ENCODE measurements around the gene CRIP1. TPM values are rescaled to one million over a fixed set of nuclear protein-coding genes. Genes with fewer than 3 reads are reported as not detected.

Gene CRIP1
- polyA plus RNA-seq, 3 donors: 688 to 2,084 (median 1,032) TPM

DNA sequence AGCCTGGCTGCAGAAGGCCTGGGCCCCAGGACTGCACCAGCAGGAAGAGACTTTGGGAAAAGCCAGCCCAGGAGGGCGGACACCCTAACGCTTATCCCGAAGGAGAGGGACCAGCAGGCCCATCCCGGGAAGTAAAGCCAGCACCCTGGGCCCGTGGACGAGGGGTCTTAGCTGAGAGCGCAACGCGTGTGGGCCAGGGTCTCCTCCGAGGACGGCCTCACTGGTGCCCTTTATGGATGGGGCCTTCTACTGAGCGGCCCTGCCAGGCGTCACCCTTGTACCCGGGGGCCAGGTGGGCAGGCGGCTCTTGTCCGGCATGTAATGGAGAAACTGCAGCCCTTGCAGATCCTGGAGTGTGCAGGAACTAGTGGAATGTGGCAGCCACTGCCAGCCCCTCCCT lies 18.4 kb downstream of the CRIP1 start:
- Histone ChIP-seq H3K27ac (ENCODE audit: low read depth in 1 of 2, low read length in 2 of 2) (no peak overlapping the region), H3K9me3 (replicated peaks in 1 of 2; ENCODE audit: control insufficient read depth in 1 of 2, insufficient read depth in 1 of 2, low read length in 2 of 2) (no peaks in the 10 kb centered on the region), H3K4me1 (ENCODE audit: control insufficient read depth in 1 of 2, insufficient read depth in 2 of 2, low read length in 2 of 2) (no peaks in the 10 kb centered on the region), H3K9ac (ENCODE audit: insufficient read depth, low read length, poor library complexity, severe bottlenecking) (no peak overlapping the region), H3K4me3 (replicated peaks in 1 of 3; ENCODE audit: low read depth in 2 of 3, low read length in 3 of 3) (no peak overlapping the region), H4K20me1 (ENCODE audit: insufficient read depth, low read length) (no peaks in the 10 kb centered on the region), H3K79me2 (ENCODE audit: insufficient read depth, low read length) (no peaks in the 10 kb centered on the region), H3K4me2 (replicated peaks; ENCODE audit: extremely low read depth, low read length, poor library complexity, severe bottlenecking) (no peak overlapping the region), H2AFZ (ENCODE audit: insufficient read depth, low read depth, low read length, poor library complexity, severe bottlenecking) (no peak overlapping the region), H3K36me3 (replicated peaks in 1 of 2; ENCODE audit: control insufficient read depth in 1 of 2, insufficient read depth in 2 of 2, low read length in 2 of 2) (no peaks in the 10 kb centered on the region), H3K27me3 (ENCODE audit: control insufficient read depth in 2 of 2, insufficient read depth in 2 of 2, low read length in 2 of 2) (peaks cover 0 to 4% of the 10 kb centered on the region in 2 donors)
- Mint-ChIP-seq H3K4me3 (no peak overlapping the region), H3K27me3 (ENCODE audit: low read depth in 3 of 3) (peaks cover 25 to 39% (median 28%) of the 10 kb centered on the region in 3 donors), H3K9me3 (peaks cover 0 to 2% (median 0%) of the 10 kb centered on the region in 7 donors), H3K36me3 (no peaks in the 10 kb centered on the region), H3K4me1 (no peaks in the 10 kb centered on the region), H3K27ac (no peak overlapping the region)
- DNase-seq: no peak
- TF ChIP-seq, protein P1, sequence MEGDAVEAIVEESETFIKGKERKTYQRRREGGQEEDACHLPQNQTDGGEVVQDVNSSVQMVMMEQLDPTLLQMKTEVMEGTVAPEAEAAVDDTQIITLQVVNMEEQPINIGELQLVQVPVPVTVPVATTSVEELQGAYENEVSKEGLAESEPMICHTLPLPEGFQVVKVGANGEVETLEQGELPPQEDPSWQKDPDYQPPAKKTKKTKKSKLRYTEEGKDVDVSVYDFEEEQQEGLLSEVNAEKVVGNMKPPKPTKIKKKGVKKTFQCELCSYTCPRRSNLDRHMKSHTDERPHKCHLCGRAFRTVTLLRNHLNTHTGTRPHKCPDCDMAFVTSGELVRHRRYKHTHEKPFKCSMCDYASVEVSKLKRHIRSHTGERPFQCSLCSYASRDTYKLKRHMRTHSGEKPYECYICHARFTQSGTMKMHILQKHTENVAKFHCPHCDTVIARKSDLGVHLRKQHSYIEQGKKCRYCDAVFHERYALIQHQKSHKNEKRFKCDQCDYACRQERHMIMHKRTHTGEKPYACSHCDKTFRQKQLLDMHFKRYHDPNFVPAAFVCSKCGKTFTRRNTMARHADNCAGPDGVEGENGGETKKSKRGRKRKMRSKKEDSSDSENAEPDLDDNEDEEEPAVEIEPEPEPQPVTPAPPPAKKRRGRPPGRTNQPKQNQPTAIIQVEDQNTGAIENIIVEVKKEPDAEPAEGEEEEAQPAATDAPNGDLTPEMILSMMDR (IDR thresholded peaks at IDR 0.05): no peak
- WGBS (ENCODE audit: insufficient coverage): 97% methylated on average over 16 of the region's 16 CpGs
- intact Hi-C loops (cut with micrococcal nuclease): no loop called here

DNA sequence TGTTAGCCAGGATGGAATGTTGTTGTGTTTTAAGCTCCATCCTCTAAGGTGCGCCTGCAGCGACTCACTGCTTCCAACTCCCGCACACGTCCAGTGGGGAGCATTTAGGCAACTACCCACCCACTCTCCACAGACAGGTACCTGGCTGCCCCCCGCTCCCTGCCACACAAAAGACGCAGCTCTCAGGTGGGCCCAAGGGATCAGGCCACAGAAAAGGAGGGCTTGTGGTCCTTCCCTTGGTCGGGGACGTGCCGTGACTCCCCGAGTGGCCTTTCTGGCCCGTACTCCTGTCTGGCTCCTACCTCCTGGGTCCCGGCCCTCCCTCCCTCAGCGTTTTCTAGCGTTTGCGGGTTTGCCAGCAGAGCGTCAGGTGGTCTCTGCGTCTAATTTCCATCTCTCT lies 20.6 kb downstream of the CRIP1 start:
- Mint-ChIP-seq H3K36me3 (no peaks in the 10 kb centered on the region), H3K27me3 (ENCODE audit: low read depth in 3 of 3) (peaks cover 29 to 50% (median 34%) of the 10 kb centered on the region in 3 donors), H3K4me1 (no peaks in the 10 kb centered on the region), H3K27ac (no peak overlapping the region), H3K4me3 (peak overlapping the region in 1 of 2 donors; percentile 28), H3K9me3 (peaks cover 0 to 2% (median 0%) of the 10 kb centered on the region in 7 donors)
- intact Hi-C loops (cut with micrococcal nuclease): no loop called here
- Histone ChIP-seq H3K27me3 (ENCODE audit: control insufficient read depth in 2 of 2, insufficient read depth in 2 of 2, low read length in 2 of 2) (peaks cover 0 to 4% of the 10 kb centered on the region in 2 donors), H3K4me3 (replicated peaks in 1 of 3; ENCODE audit: low read depth in 2 of 3, low read length in 3 of 3) (no peak overlapping the region), H3K4me2 (replicated peaks; ENCODE audit: extremely low read depth, low read length, poor library complexity, severe bottlenecking) (no peak overlapping the region), H3K79me2 (ENCODE audit: insufficient read depth, low read length) (no peaks in the 10 kb centered on the region), H3K36me3 (replicated peaks in 1 of 2; ENCODE audit: control insufficient read depth in 1 of 2, insufficient read depth in 2 of 2, low read length in 2 of 2) (no peaks in the 10 kb centered on the region), H2AFZ (ENCODE audit: insufficient read depth, low read depth, low read length, poor library complexity, severe bottlenecking) (no peak overlapping the region), H3K9ac (ENCODE audit: insufficient read depth, low read length, poor library complexity, severe bottlenecking) (no peak overlapping the region), H4K20me1 (ENCODE audit: insufficient read depth, low read length) (no peaks in the 10 kb centered on the region), H3K27ac (ENCODE audit: low read depth in 1 of 2, low read length in 2 of 2) (no peak overlapping the region), H3K9me3 (replicated peaks in 1 of 2; ENCODE audit: control insufficient read depth in 1 of 2, insufficient read depth in 1 of 2, low read length in 2 of 2) (no peaks in the 10 kb centered on the region), H3K4me1 (ENCODE audit: control insufficient read depth in 1 of 2, insufficient read depth in 2 of 2, low read length in 2 of 2) (no peaks in the 10 kb centered on the region)
- TF ChIP-seq, protein P1 (IDR thresholded peaks at IDR 0.05): no peak
- DNase-seq: no peak
- 37% methylated on average over 13 of the region's 17 CpGs for WGBS (ENCODE audit: insufficient coverage)

Data from CD14-positive monocyte (primary cell).